K562 (cell line): ENCODE results near the gene SIGLEC11. TPM values are rescaled to one million over a fixed set of nuclear protein-coding genes. Genes with fewer than 3 reads are reported as not detected.

Source experiments
- ATAC-seq: fragments of 200-7000 bp; cut with Tn5 transposase; 3 replicates; pipeline ENCODE4 v1.9.1; 2020; ENCODE audit warnings: moderate library complexity
- BruUV-seq: library from RNA; stranded (reverse); fragments of 400-500 nt; replicated peaks from 2 replicates; lab custom pipeline; 2021; lab: Mats Ljungman, UMichigan
- CTCF ChIA-PET: fragments of 300-600 bp; formaldehyde crosslinking; extraction: SDS; loops from one replicate; lab custom pipeline; 2021; ENCODE audit warnings: low intra/inter-chr PET ratio; lab: Yijun Ruan, JAX
- POLR2A ChIA-PET: fragments of 300-600, 350-650 bp; sonication (Branson Sonifier 250); formaldehyde crosslinking; extraction: SDS; loops from one replicate; lab custom pipeline; 2021; ENCODE audit warnings: antibody characterized with exemption, inconsistent platforms; lab: Yijun Ruan, JAX
- DNase-seq, 4 experiments: peaks; one replicate each; pipeline versions ENCODE4 v3.0.0 to v3.0.0-alpha.2; 2011 to 2018; ENCODE audit warnings: low spot score in 3 of 4, mixed read lengths in 3 of 4; ENCODE audit errors: extremely low read depth in 1 of 4
- FAIRE-seq: peaks from 2 replicates; lab custom pipeline; 2011; peaks lifted over from hg19 to GRCh38; lab: Jason Lieb, UNC
- H2AFZ ChIP-seq: 2 replicates; pipeline ENCODE4 v1.6.0; 2011; ENCODE audit warnings: low read depth, low read length, control low read depth, inconsistent platforms
- H3K27ac ChIP-seq: fragments of 200-600 bp; 3 replicates; pipeline ENCODE4 v1.8.0; 2011; ENCODE audit warnings: low read depth, mild to moderate bottlenecking, control low read depth, inconsistent platforms, low read length, moderate library complexity, mixed read lengths; ENCODE audit errors: extremely low read depth
- H3K27me3 ChIP-seq, 2 experiments: fragments of 300-600 bp in 1 of 2; 2 replicates in 1 of 2; 3 replicates in 1 of 2; pipeline versions ENCODE4 v1.6.0 to v1.8.0; 2011; ENCODE audit warnings: inconsistent platforms in 2 of 2, low read length in 2 of 2, mild to moderate bottlenecking in 1 of 2, mixed read lengths in 1 of 2, moderate library complexity in 1 of 2; ENCODE audit not compliant: control insufficient read depth in 2 of 2, insufficient read depth in 2 of 2
- H3K36me3 ChIP-seq: fragments of 300-600 bp; 3 replicates; pipeline ENCODE4 v1.8.0; 2011; ENCODE audit warnings: mild to moderate bottlenecking, low read length, inconsistent platforms; ENCODE audit not compliant: control insufficient read depth, insufficient read depth
- H3K4me1 ChIP-seq, 2 experiments: fragments of 200-600 bp in 1 of 2; replicated peaks in 1 of 2; 2 replicates in 1 of 2; 3 replicates in 1 of 2; pipeline versions ENCODE4 v1.5.1 to v1.8.0; 2011; ENCODE audit warnings: inconsistent platforms in 2 of 2, low read length in 2 of 2, mild to moderate bottlenecking in 1 of 2, mixed read lengths in 1 of 2, moderate library complexity in 1 of 2; ENCODE audit not compliant: control insufficient read depth in 2 of 2, insufficient read depth in 2 of 2
- H3K4me2 ChIP-seq: 2 replicates; pipeline ENCODE4 v1.6.1; 2011; ENCODE audit warnings: low read length, control low read depth, inconsistent platforms, mixed read lengths; ENCODE audit not compliant: insufficient read depth
- H3K4me3 ChIP-seq: fragments of 200-600 bp; sonication (generic), shearing (Covaris generic); 2 replicates; pipeline ENCODE4 v1.5.1; 2016; ENCODE audit warnings: control low read depth, inconsistent platforms
- H3K79me2 ChIP-seq: fragments of 200-600 bp; 3 replicates; pipeline ENCODE4 v1.8.0; 2011; ENCODE audit warnings: low read length, inconsistent platforms; ENCODE audit not compliant: control insufficient read depth, insufficient read depth
- H3K9ac ChIP-seq, 2 experiments: 2 replicates each; pipeline versions ENCODE4 v1.6.0 to v1.6.1; 2011; ENCODE audit warnings: low read depth in 2 of 2, low read length in 2 of 2, control low read depth in 1 of 2, inconsistent platforms in 1 of 2, mild to moderate bottlenecking in 1 of 2, mixed read lengths in 1 of 2; ENCODE audit not compliant: insufficient read depth in 1 of 2
- H3K9me1 ChIP-seq: one replicate; pipeline ENCODE4 v1.6.0; 2011; ENCODE audit warnings: inconsistent platforms, mild to moderate bottlenecking, low read length, moderate library complexity; ENCODE audit not compliant: control insufficient read depth, insufficient read depth
- H3K9me3 ChIP-seq: replicated peaks from 2 replicates; pipeline ENCODE4 v1.5.1; 2011; ENCODE audit warnings: low read depth, low read length, inconsistent platforms; ENCODE audit not compliant: control insufficient read depth, insufficient read depth
- H4K20me1 ChIP-seq: replicated peaks from 2 replicates; pipeline ENCODE4 v1.6.1; 2011; ENCODE audit warnings: low read length, inconsistent platforms, mixed read lengths; ENCODE audit not compliant: control insufficient read depth, insufficient read depth
- CBX3 ChIP-seq, 2 experiments: IDR thresholded peaks; 1 replicate in 1 of 2; 2 replicates in 1 of 2; pipeline ENCODE4 v1.6.1; 2012; ENCODE audit warnings: inconsistent platforms in 2 of 2, low read length in 2 of 2, borderline replicate concordance in 1 of 2, control low read depth in 1 of 2
- CTCF ChIP-seq, 3 experiments: IDR thresholded peaks in 2 of 3; conservative IDR thresholded peaks in 1 of 3; 2 replicates each; pipeline ENCODE4 v1.5.1; 2011 to 2012; ENCODE audit warnings: low read length in 3 of 3, mild to moderate bottlenecking in 3 of 3, control low read depth in 2 of 3, improper control_type of control experiment in 1 of 3, inconsistent platforms in 1 of 3, low read depth in 1 of 3, mixed read lengths in 1 of 3, moderate library complexity in 1 of 3; ENCODE audit not compliant: insufficient read depth in 2 of 3
- KLF16 ChIP-seq: IDR thresholded peaks from 2 replicates; pipeline ENCODE4 v1.6.1; 2016; ENCODE audit warnings: antibody characterized with exemption
- MAFK ChIP-seq: IDR thresholded peaks from 2 replicates; pipeline ENCODE4 v1.6.1; 2011; ENCODE audit warnings: low read length, improper control_type of control experiment
- RAD21 ChIP-seq, 2 experiments: fragments of 250-450 bp in 1 of 2; fragments of 450-650 bp in 1 of 2; sonication (Bioruptor Pico) in 1 of 2; formaldehyde crosslinking in 1 of 2; IDR thresholded peaks in 1 of 2; conservative IDR thresholded peaks in 1 of 2; 2 replicates each; pipeline versions ENCODE4 v1.4.0 to v1.8.0; 2020 to 2022; ENCODE audit warnings: mild to moderate bottlenecking in 2 of 2, moderate library complexity in 1 of 2
- RB1 ChIP-seq: fragments of 450-650 bp; IDR thresholded peaks from 2 replicates; pipeline ENCODE4 v1.6.1; 2017; ENCODE audit warnings: low read depth, mild to moderate bottlenecking
- REST ChIP-seq, 2 experiments: fragments of 450-650 bp; formaldehyde crosslinking in 1 of 2; IDR thresholded peaks; 2 replicates each; pipeline versions ENCODE4 v1.4.0 to v1.6.1; 2014 to 2020; ENCODE audit warnings: mild to moderate bottlenecking in 2 of 2, borderline replicate concordance in 1 of 2, low read depth in 1 of 2
- SMC3 ChIP-seq: conservative IDR thresholded peaks from 2 replicates; pipeline ENCODE4 v1.6.1; 2011; ENCODE audit warnings: low read depth, low read length, improper control_type of control experiment; ENCODE audit not compliant: insufficient read depth
- XRCC5 ChIP-seq: fragments of 200-400 bp; formaldehyde crosslinking; IDR thresholded peaks from 2 replicates; pipeline ENCODE4 v1.6.1; 2017; ENCODE audit warnings: low read depth, mild to moderate bottlenecking, low read length
- WGBS: fragments of 100-300 bp; shearing (Covaris generic); methylation state at CpG from one replicate; pipeline ENCODE4 v1.1.6; 2016; ENCODE audit warnings: low coverage, mixed read lengths; ENCODE audit not compliant: insufficient coverage; ENCODE audit errors: missing lambda C conversion rate; 5-methylcytosine and 5-hydroxymethylcytosine counted together
- in situ Hi-C: fragments of 300-500 bp; cut with MboI; formaldehyde crosslinking; loops from 4 replicates; pipeline ENCODE4 v1.15.0; 2018; ENCODE audit warnings: inconsistent platforms, mixed read lengths
- intact Hi-C: fragments of 100-400 bp; cut with micrococcal nuclease; formaldehyde crosslinking; loops from 2 replicates; pipeline ENCODE4 v1.14.2; 2022
- polyA plus RNA-seq, 8 experiments: library from polyadenylated mRNA; depleted of rRNA in 4 of 8; stranded (reverse) in 5 of 8; unstranded in 3 of 8; fragments of >200 nt; fragmentation: Nextera tagmentation in 2 of 8; fragmentation: Illumina TruSeq in 1 of 8; extraction: Ambion mirVana in 2 of 8; extraction: Trizol in 1 of 8; gene quantifications; 2 replicates each; pipeline versions ENCODE4 v1.2.1 to v1.2.3, GENCODE V29; 2011 to 2014; ENCODE audit warnings: inconsistent platforms in 1 of 8, missing spikeins in 1 of 8
- total RNA-seq, 7 experiments: library from RNA; depleted of rRNA in 6 of 7; stranded (reverse); fragments of >200 nt in 6 of 7; fragmentation: Illumina TruSeq in 2 of 7; extraction: Trizol in 2 of 7; gene quantifications; 2 replicates each; pipeline versions ENCODE4 v1.2.1 to v1.2.3, GENCODE V29; 2011 to 2021; ENCODE audit warnings: low replicate concordance in 1 of 7

The SIGLEC11 gene
- total and polyA plus RNA-seq, 9 of the 15 experiments (the other 6 are each of a cell fraction or from before 2014, with no cell fraction given): not detected

- WGBS: 17% methylated on average over 10 of the region's 10 CpGs
- FAIRE-seq (peak; percentile 94), DNase-seq (peak; percentile 71 to 83 (median 77)), ATAC-seq (peak; percentile 90)
- Histone ChIP-seq H3K4me2 (no peak overlapping the region), H3K4me3 (no peak overlapping the region), H3K27me3 (no peaks in the 10 kb centered on the region), H3K79me2 (no peaks in the 10 kb centered on the region), H4K20me1 (peaks cover 26% of the 10 kb centered on the region), H3K36me3 (peaks cover 20% of the 10 kb centered on the region; the same call in 2 of the 3 replicates), H3K9me1 (no peaks in the 10 kb centered on the region), H3K9me3 (no peaks in the 10 kb centered on the region), H3K4me1 (peaks cover 13 to 20% of the 10 kb centered on the region in 2 experiments; a peak in 4 of 5 replicates), H3K27ac (no peak overlapping the region), H2AFZ (no peak overlapping the region), H3K9ac (no peak overlapping the region)
- ChIA-PET CTCF (interaction anchor here (0.5 to 3.7 kb wide), 7 partner anchors 12 to 477 kb away, joined by 3 to 61 read pairs (median 3); no protein-coding TSS in a partner anchor), POLR2A (interaction anchor here (1.7 to 1.8 kb wide), 2 partner anchors 9 to 15 kb away, joined by 5 to 6 read pairs; no protein-coding TSS in a partner anchor)
- intact Hi-C loops (loop anchor here (1.0 kb wide), 1 partner anchor 46 kb away; no protein-coding TSS in a partner anchor), in situ Hi-C loops (loop anchor here (5.0 kb wide), 1 partner anchor 91 kb away; no protein-coding TSS in a partner anchor)
- BruUV-seq: no TSS peak
- 0 out of 2 replicates have a peak, but pooled peaks have one; percentile 20 for TF ChIP-seq KLF16
- 0 out of 2 replicates have a peak, but pooled peaks have one; percentile 6 for TF ChIP-seq MAFK
- peak; percentile 83 for TF ChIP-seq REST (IDR thresholded peaks at IDR 0.05; ENCODE audit: borderline replicate concordance)
- no peak for TF ChIP-seq REST (CRISPR knock-in tag; IDR thresholded peaks at IDR 0.05; ENCODE audit: low read depth)
- TF ChIP-seq XRCC5: 0 out of 2 replicates have a peak, but pooled peaks have one; percentile 78
- TF ChIP-seq CTCF (IDR thresholded peaks at IDR 0.05 in 2 of 3, conservative IDR thresholded peaks at IDR 0.05 in 1 of 3; ENCODE audit: insufficient read depth in 2 of 3, low read depth in 1 of 3, low read length in 3 of 3): peak; percentile 88 to 96 (median 94)
- peak; percentile 96 for TF ChIP-seq SMC3
- TF ChIP-seq RB1: 0 out of 2 replicates have a peak, but pooled peaks have one; percentile 51
- TF ChIP-seq CBX3 (IDR thresholded peaks at IDR 0.05; ENCODE audit: borderline replicate concordance in 1 of 2, low read length in 2 of 2): 0 out of 3 replicates have a peak, but pooled peaks of 1 of the 2 experiments have one; percentile 12
- peak; percentile 76 to 83 for TF ChIP-seq RAD21 (CRISPR knock-in tag; conservative IDR thresholded peaks at IDR 0.05 in 1 of 2, IDR thresholded peaks at IDR 0.05 in 1 of 2)
Observed at GRCh38 chr19:49983645-49984229, 22.8 kb upstream of the SIGLEC11 start.
